ENCODE results near the gene AHR. TPM values are rescaled to one million over a fixed set of nuclear protein-coding genes. Genes with fewer than 3 reads are reported as not detected.
A peak's percentile ranks its signal among the peaks of the same experiment; 100 is the strongest.

Gene AHR
- polyA plus RNA-seq, 1 experiment: 5.9 TPM

DNA sequence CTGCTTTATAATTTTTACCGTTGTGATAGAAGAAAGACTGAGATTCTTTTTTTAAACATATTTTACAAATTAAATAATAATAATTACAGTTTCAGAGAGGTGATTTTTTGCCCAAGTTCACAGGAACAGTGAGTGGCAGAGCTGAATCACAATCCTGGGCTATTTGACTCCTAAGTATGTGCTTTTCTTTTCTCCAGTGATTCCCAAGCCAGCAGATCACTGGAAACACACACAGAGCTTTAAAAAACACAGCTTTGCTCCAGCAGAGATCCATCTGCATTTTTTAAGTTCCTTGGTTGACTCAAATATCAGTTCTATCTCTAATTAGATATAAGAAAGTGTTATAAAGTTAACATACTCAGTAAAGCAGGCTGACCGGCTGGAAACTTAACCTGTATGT is 69.0 kb downstream of the AHR start:
- POLR2A ChIA-PET: no interaction called here
- no peak overlapping the region for H3K4me3 ChIP-seq (ENCODE audit: low read depth, low read length)
- no peaks in the 10 kb centered on the region for H3K36me3 ChIP-seq (ENCODE audit: control insufficient read depth, insufficient read depth, low read length)
- TF ChIP-seq, protein P1, sequence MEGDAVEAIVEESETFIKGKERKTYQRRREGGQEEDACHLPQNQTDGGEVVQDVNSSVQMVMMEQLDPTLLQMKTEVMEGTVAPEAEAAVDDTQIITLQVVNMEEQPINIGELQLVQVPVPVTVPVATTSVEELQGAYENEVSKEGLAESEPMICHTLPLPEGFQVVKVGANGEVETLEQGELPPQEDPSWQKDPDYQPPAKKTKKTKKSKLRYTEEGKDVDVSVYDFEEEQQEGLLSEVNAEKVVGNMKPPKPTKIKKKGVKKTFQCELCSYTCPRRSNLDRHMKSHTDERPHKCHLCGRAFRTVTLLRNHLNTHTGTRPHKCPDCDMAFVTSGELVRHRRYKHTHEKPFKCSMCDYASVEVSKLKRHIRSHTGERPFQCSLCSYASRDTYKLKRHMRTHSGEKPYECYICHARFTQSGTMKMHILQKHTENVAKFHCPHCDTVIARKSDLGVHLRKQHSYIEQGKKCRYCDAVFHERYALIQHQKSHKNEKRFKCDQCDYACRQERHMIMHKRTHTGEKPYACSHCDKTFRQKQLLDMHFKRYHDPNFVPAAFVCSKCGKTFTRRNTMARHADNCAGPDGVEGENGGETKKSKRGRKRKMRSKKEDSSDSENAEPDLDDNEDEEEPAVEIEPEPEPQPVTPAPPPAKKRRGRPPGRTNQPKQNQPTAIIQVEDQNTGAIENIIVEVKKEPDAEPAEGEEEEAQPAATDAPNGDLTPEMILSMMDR (IDR thresholded peaks at IDR 0.05; ENCODE audit: insufficient read depth, low read depth, low read length): no peak
- no peaks in the 10 kb centered on the region for H3K27me3 ChIP-seq (ENCODE audit: control insufficient read depth, insufficient read depth, low read length)
- no peak for DNase-seq (ENCODE audit: low read depth)
- CTCF ChIA-PET: interaction anchor here (0.6 to 1.4 kb wide), 2 partner anchors 230 to 288 kb away, joined by 3 to 4 read pairs; no protein-coding TSS in a partner anchor

DNA sequence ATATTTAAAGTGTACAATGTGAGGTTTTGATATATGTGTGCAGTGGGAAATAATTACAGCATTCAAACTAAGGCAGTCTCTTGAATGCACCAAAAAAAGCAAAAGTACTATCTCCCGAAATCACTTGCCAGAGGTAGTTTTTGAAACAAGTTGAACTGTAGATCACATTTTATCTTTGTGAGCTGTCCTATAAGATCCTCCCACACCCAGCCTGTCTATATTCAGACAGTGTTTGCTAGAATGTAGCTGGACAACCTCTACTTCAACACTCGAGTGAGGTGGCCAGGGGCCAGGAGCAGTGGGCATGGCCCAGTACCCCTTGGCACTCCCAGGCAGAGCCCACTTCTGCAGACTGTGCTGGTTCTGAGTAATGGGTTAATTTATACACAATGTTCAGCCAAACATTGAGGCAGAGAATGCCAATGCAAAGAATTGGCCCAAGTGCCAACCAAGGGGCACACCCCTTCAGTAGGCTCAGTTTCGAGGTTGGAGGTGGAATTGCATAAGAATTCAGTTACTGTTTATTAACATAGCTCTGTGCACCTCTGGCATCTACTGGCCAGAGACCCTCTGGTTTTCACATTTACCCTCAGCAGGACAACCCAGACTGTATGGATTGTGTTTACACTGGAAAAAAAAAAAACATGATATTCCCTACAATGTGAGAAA is 70.5 kb downstream of the AHR start:
- Histone ChIP-seq H3K36me3 (ENCODE audit: control insufficient read depth, insufficient read depth, low read length) (no peaks in the 10 kb centered on the region), H3K4me3 (ENCODE audit: low read depth, low read length) (no peak overlapping the region), H3K27me3 (ENCODE audit: control insufficient read depth, insufficient read depth, low read length) (no peaks in the 10 kb centered on the region)
- DNase-seq (ENCODE audit: low read depth): no peak
- POLR2A ChIA-PET: no interaction called here
- TF ChIP-seq, protein P1 (IDR thresholded peaks at IDR 0.05; ENCODE audit: insufficient read depth, low read depth, low read length): no peak
- CTCF ChIA-PET: interaction anchor here (1.3 to 1.4 kb wide), 2 partner anchors 287 to 312 kb away, joined by 3 read pairs; no protein-coding TSS in a partner anchor

DNA sequence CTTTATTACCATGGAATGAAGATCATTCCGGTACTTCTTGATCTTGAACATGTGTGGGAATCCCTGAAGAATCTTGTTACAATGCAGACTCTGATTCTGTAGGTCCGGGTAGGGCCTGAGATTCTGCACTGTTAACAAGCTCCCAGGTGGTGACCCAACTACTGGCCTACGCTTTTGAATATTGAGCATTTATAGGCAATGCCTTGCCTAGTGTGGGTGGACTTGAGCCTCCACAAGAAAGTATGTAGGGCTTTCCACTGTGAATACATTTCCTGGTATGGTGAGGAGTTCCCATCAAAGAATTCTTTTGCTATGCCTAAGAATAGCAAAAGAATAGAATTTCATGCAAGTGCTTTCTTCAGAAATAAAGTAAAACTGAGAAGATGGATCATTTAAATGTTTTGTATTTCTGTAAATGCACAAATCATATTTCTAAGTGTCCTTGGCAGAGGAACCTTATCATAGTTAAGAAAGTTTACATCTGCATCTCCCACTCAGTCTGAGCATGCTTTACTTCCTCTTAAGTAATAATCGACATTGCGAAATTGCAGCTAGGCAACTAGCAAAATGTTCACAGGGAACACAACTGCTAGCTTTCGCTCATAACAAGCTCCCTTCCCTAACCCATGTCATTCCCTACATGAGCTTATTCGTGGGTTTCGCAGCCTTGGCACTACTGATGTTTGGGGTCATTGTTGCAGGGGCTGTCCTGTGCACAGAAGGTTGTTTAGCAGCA is 71.4 kb downstream of the AHR start:
- ChIA-PET POLR2A (interaction anchor here (0.5 kb wide), 1 partner anchor 29 kb away, joined by 4 read pairs; no protein-coding TSS in a partner anchor), CTCF (interaction anchor here (1.3 kb wide), 1 partner anchor 311 kb away, joined by 3 read pairs; no protein-coding TSS in a partner anchor)
- H3K27me3 ChIP-seq (ENCODE audit: control insufficient read depth, insufficient read depth, low read length): no peaks in the 10 kb centered on the region
- TF ChIP-seq, protein P1 (IDR thresholded peaks at IDR 0.05; ENCODE audit: insufficient read depth, low read depth, low read length): no peak
- no peaks in the 10 kb centered on the region for H3K36me3 ChIP-seq (ENCODE audit: control insufficient read depth, insufficient read depth, low read length)
- H3K4me3 ChIP-seq (ENCODE audit: low read depth, low read length): no peak overlapping the region
- peak; percentile 69 for DNase-seq (ENCODE audit: low read depth)

DNA sequence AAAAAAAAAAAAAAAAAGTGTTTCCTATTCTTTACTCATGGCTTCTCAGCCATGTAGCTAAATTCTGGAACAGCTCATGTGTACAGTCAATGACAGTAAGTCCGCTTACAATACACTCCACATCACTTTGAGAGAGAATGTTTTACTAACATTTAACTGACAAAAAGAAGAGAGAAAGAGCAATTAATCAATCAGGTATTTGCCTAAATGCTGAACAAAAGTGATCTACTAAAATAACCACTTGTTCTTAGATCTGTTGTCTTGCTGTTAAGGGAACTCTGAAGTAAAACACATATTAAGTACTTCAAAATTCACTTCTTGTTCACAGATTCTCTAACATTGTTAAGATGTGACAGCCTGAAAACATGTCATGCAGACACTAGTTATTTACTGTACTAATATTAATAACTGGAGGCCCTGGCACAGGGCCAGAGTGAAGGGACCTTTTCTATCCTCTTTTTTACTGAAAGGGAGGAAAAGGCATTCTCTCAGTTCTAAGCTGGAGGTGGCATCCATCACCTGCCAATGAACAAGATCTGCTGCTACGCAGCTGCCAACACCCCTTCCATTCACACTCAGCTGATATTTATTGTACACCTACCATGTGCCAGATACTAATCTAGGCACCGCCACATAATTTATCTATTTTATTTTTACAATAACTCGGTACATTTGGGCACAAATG is 72.6 kb downstream of the AHR start:
- ChIA-PET CTCF (no interaction called here), POLR2A (interaction anchor here (0.6 kb wide), 1 partner anchor 139 kb away, joined by 3 read pairs; no protein-coding TSS in a partner anchor)
- Histone ChIP-seq H3K27me3 (ENCODE audit: control insufficient read depth, insufficient read depth, low read length) (no peaks in the 10 kb centered on the region), H3K4me3 (ENCODE audit: low read depth, low read length) (no peak overlapping the region), H3K36me3 (ENCODE audit: control insufficient read depth, insufficient read depth, low read length) (no peaks in the 10 kb centered on the region)
- DNase-seq (ENCODE audit: low read depth): no peak
- TF ChIP-seq, protein P1 (IDR thresholded peaks at IDR 0.05; ENCODE audit: insufficient read depth, low read depth, low read length): no peak
